ENCODE measurements around the gene ASB8.
"Not testable (repeated sequence)": the region's sequence is repeated elsewhere in the genome, so short reads cannot be mapped to it uniquely, and the experiment has no call there.

The ASB8 gene

GRCh38 chr12:48183091-48183875 lies 26.0 kb upstream of the ASB8 start, which contains the start of gene CCDC184:
CCDC184 (plus strand) TSS chr12:48183644; CDS start chr12:48184123, 479 bp downstream.
- DNase-seq (ENCODE audit: low read depth) = peak; percentile 68

GRCh38 chr12:48182631-48183030 lies 25.3 kb upstream of the ASB8 start:
- no peak for DNase-seq (ENCODE audit: low read depth)

GRCh38 chr12:48180857-48181495 lies 23.7 kb upstream of the ASB8 start:
- no peak for DNase-seq (ENCODE audit: low read depth)

GRCh38 chr12:48180424-48180823 lies 23.1 kb upstream of the ASB8 start:
- DNase-seq (ENCODE audit: low read depth) = no peak

GRCh38 chr12:48179466-48179865 lies 22.2 kb upstream of the ASB8 start:
- no peak for DNase-seq (ENCODE audit: low read depth)

GRCh38 chr12:48177982-48178381 lies 20.7 kb upstream of the ASB8 start:
- no peak for DNase-seq (ENCODE audit: low read depth)

GRCh38 chr12:48176417-48176751 lies 19.1 kb upstream of the ASB8 start:
- no peak for DNase-seq (ENCODE audit: low read depth)

- DNase-seq (ENCODE audit: low read depth) = no peak
Measured at GRCh38 chr12:48175613-48176416, 18.5 kb upstream of the ASB8 start.

- DNase-seq (ENCODE audit: low read depth) = no peak
Measured at GRCh38 chr12:48169011-48169410, 11.7 kb upstream of the ASB8 start.

- peak; percentile 37 for DNase-seq (ENCODE audit: low read depth)
Measured at GRCh38 chr12:48165089-48165981, 8.0 kb upstream of the ASB8 start.

- no peak for DNase-seq (ENCODE audit: low read depth)
Measured at GRCh38 chr12:48164451-48164850, 7.1 kb upstream of the ASB8 start.

- DNase-seq (ENCODE audit: low read depth) = no peak
Measured at GRCh38 chr12:48163150-48163747, 5.9 kb upstream of the ASB8 start.

- no peak for DNase-seq (ENCODE audit: low read depth)
Measured at GRCh38 chr12:48160807-48161206, 3.5 kb upstream of the ASB8 start.

- DNase-seq (ENCODE audit: low read depth) = no peak
Measured at GRCh38 chr12:48160046-48160445, 2.7 kb upstream of the ASB8 start.

- no peak for DNase-seq (ENCODE audit: low read depth)
Measured at GRCh38 chr12:48157889-48158370, 615 bp upstream of the ASB8 start.

GRCh38 chr12:48156652-48157017 lies 680 bp downstream of the ASB8 start:
- no peak for DNase-seq (ENCODE audit: low read depth)

- not testable (repeated sequence) for DNase-seq (ENCODE audit: low read depth)
Measured at GRCh38 chr12:48155786-48156185, 1.5 kb downstream of the ASB8 start.

- DNase-seq (ENCODE audit: low read depth) = no peak
Measured at GRCh38 chr12:48151103-48151771, 6.1 kb downstream of the ASB8 start.

GRCh38 chr12:48145981-48146380 lies 11.3 kb downstream of the ASB8 start:
- DNase-seq (ENCODE audit: low read depth) = no peak

- DNase-seq (ENCODE audit: low read depth) = no peak
Measured at GRCh38 chr12:48143898-48144297, 13.4 kb downstream of the ASB8 start.

All from T follicular helper cell (primary cell).